GM18867 (cell line): ENCODE data around the gene ANKRD34A.

Experiments
- ATAC-seq: cut with Tn5 transposase; IDR thresholded peaks from one replicate; pipeline ENCODE4 v1.9.1; 2021; ENCODE audit warnings: mild to moderate bottlenecking, moderate library complexity; ENCODE audit not compliant: unreplicated experiment

Gene ANKRD34A

GRCh38 chr1:145964328-145965118 is at the start of gene ANKRD34A, which contains the start of gene POLR3GL:
ANKRD34A (minus strand) TSS chr1:145964575; CDS start chr1:145961759, 2,816 bp downstream.
POLR3GL (plus strand) TSS chr1:145964690; CDS start chr1:145974866, 10,176 bp downstream.
- ATAC-seq: peak; percentile 92

GRCh38 chr1:146013559-146013922 is 49.2 kb upstream of the ANKRD34A start:
- ATAC-seq: no peak

GRCh38 chr1:146012703-146013558 is 48.6 kb upstream of the ANKRD34A start:
- ATAC-seq: no peak

- ATAC-seq: no peak
These were observed 45.9 kb upstream of the ANKRD34A start for GRCh38 chr1:146010126-146010738.

- no peak for ATAC-seq
These were observed 43.2 kb upstream of the ANKRD34A start for GRCh38 chr1:146007489-146008133.

- ATAC-seq: no peak
These were observed 37.3 kb upstream of the ANKRD34A start for GRCh38 chr1:146001709-146002108.

GRCh38 chr1:145999321-146000024 is 35.1 kb upstream of the ANKRD34A start:
- ATAC-seq: no peak

- no peak for ATAC-seq
These were observed 33.3 kb upstream of the ANKRD34A start for GRCh38 chr1:145997718-145998023.

- no peak for ATAC-seq
These were observed 32.8 kb upstream of the ANKRD34A start for GRCh38 chr1:145997016-145997717.

- peak; percentile 94 for ATAC-seq
These were observed 32.1 kb upstream of the ANKRD34A start, which contains the start of gene TXNIP for GRCh38 chr1:145996433-145997015. TXNIP (minus strand) TSS chr1:145996579; CDS start chr1:145996266, 313 bp downstream.

GRCh38 chr1:145995964-145996432 is 31.6 kb upstream of the ANKRD34A start:
- no peak for ATAC-seq

GRCh38 chr1:145995148-145995881 is 30.9 kb upstream of the ANKRD34A start:
- no peak for ATAC-seq

GRCh38 chr1:145994391-145995120 is 30.2 kb upstream of the ANKRD34A start:
- no peak for ATAC-seq

GRCh38 chr1:145993618-145994390 is 29.4 kb upstream of the ANKRD34A start:
- ATAC-seq: no peak

GRCh38 chr1:145992958-145993617 is 28.7 kb upstream of the ANKRD34A start:
- no peak for ATAC-seq

- no peak for ATAC-seq
These were observed 28.1 kb upstream of the ANKRD34A start for GRCh38 chr1:145992502-145992936.
